ENCODE results near the gene RBBP8NL. TPM values are rescaled to one million over a fixed set of nuclear protein-coding genes. Genes with fewer than 3 reads are reported as not detected.

RBBP8NL gene
- total RNA-seq, 1 donor from 2014 or later = 0.40 TPM

DNA sequence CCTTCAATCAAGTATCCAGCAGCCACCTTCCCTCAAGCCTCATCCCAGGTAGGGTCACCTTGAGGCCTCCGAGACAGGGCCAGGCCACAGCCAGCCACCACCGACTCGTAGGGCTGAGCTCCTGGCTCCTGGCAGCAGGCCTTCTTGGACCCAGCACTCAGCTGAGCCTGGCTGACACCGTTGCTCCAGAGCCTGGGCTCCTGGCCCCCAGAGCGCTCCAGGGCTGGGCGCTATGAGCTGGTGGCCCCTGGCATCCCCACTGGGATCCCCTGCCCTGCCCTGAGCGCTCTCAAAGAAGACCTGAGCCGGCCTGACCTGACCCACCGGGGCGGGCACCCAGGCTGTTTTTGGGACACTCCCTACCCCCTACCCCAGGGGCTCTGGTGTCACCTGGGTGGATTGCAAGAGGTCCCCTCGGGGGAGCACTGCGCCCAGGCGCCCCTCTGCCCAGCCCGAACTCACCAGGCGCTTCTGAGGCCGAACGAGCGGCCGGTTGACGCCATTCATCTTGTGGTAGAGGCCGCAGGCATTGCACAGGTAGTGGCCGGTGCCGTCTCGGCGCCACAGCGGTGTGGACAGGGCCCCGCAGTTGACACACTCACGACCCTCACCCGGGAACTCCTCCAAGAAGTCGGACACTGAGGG, 45.7 kb upstream of the RBBP8NL start:
- TF ChIP-seq, protein P1, sequence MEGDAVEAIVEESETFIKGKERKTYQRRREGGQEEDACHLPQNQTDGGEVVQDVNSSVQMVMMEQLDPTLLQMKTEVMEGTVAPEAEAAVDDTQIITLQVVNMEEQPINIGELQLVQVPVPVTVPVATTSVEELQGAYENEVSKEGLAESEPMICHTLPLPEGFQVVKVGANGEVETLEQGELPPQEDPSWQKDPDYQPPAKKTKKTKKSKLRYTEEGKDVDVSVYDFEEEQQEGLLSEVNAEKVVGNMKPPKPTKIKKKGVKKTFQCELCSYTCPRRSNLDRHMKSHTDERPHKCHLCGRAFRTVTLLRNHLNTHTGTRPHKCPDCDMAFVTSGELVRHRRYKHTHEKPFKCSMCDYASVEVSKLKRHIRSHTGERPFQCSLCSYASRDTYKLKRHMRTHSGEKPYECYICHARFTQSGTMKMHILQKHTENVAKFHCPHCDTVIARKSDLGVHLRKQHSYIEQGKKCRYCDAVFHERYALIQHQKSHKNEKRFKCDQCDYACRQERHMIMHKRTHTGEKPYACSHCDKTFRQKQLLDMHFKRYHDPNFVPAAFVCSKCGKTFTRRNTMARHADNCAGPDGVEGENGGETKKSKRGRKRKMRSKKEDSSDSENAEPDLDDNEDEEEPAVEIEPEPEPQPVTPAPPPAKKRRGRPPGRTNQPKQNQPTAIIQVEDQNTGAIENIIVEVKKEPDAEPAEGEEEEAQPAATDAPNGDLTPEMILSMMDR (conservative IDR thresholded peaks at IDR 0.05; ENCODE audit: low read depth, low read length) = no peak
- H3K4me3 ChIP-seq (ENCODE audit: low read depth, low read length) = no peak overlapping the region
- DNase-seq (ENCODE audit: low read depth) = no peak

DNA sequence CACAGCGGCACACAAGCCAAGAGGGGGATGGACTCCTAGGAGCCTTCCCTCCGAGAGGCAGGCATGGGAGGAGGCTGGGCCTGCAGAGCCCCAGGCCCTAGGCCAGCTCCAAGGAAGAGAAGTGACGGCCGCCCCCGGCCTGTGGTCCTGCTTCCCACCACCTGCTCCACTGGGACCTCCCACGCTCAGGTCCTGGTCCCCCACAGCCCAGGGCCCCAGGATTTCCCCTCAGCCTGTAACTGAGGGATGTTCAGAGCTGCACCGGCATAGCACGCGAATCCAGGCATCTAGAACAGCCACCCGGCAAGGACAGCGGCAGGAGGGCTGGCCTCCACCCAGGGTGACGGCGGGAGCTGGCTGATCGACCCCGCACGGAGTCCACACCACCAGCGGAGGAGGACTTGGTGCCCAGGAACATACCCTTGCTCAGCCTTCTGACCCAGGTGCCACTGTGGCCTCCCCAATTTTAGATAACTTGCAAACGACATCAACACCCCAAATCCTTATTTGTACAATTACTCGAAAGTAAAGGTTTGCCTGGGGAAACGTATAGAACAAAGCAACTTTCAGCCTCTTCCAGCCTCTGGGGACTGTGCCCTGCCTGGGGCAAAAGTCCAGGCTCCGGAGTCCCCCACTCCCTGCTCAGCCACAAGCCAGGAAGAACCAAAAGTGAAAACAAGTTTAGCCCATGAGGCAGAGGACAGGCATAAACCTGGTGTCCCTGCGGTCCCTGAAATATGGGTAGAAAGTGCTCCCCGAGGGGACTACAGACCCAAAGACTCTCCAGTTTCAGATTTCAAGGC, 45.0 kb upstream of the RBBP8NL start:
- H3K4me3 ChIP-seq (ENCODE audit: low read depth, low read length) = no peak overlapping the region
- no peak for DNase-seq (ENCODE audit: low read depth)
- TF ChIP-seq, protein P1 (conservative IDR thresholded peaks at IDR 0.05; ENCODE audit: low read depth, low read length) = no peak

DNA sequence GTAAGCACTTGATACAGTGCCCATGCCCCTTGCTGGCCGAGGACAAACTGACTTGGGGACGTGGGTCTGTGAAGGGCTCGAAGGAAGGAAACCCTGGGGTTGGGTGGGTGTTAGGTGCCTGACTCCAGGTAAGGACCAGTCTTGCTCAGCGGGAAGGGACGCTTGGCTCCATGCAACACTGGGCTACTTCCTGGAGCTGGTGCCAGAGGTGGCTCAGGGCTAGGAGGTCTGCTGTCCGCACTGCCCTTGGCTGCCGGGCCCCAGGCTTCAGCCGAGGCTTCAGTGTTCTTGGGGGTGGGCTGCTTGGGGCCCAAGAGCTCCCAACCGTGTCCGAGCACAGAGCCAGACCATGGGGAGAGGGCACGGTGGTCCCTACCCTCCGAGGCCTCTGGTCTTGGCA, 43.1 kb upstream of the RBBP8NL start:
- no peak for DNase-seq (ENCODE audit: low read depth)
- no peak overlapping the region for H3K4me3 ChIP-seq (ENCODE audit: low read depth, low read length)
- TF ChIP-seq, protein P1 (conservative IDR thresholded peaks at IDR 0.05; ENCODE audit: low read depth, low read length) = no peak

DNA sequence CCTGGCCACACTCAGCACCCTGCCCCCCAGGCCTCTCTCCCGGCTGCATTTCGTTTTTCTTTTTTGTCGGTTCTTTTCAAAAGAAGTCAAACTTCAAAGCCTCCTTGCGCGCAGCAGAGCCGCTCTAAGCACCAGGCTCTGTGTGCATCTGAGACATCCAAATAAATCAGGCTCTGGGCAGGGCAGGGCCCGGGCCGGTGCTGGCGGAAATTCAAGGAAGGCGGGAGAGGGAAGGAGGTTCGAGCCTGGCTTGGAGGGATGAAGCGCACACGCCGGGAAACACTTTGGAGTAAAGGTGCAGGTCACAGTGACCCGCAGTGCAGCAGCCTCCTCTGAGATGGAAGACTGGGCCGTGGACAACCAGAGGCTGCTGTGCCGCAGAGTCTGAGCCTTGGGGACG, 42.7 kb upstream of the RBBP8NL start:
- TF ChIP-seq, protein P1 (conservative IDR thresholded peaks at IDR 0.05; ENCODE audit: low read depth, low read length) = no peak
- no peak overlapping the region for H3K4me3 ChIP-seq (ENCODE audit: low read depth, low read length)
- DNase-seq (ENCODE audit: low read depth) = no peak

DNA sequence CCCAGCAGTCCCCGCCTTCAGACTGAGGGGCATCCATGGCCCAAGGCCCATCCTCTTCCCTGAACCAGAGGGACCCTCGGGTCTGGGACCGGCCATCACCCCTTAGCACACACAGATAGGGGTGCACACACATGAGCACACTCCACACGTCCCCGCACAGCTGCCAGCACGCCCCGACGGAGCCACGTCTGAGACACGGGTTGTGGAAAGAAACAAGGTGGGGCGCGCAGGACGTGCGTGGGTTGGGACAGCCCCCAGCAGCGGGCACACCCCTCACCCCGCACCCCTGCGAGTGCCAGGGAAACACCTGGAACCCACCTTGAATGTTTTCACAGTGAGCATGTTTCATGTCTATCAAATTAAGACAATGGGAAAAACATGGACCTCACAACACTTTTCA, 42.0 kb upstream of the RBBP8NL start:
- no peak for DNase-seq (ENCODE audit: low read depth)
- no peak overlapping the region for H3K4me3 ChIP-seq (ENCODE audit: low read depth, low read length)

DNA sequence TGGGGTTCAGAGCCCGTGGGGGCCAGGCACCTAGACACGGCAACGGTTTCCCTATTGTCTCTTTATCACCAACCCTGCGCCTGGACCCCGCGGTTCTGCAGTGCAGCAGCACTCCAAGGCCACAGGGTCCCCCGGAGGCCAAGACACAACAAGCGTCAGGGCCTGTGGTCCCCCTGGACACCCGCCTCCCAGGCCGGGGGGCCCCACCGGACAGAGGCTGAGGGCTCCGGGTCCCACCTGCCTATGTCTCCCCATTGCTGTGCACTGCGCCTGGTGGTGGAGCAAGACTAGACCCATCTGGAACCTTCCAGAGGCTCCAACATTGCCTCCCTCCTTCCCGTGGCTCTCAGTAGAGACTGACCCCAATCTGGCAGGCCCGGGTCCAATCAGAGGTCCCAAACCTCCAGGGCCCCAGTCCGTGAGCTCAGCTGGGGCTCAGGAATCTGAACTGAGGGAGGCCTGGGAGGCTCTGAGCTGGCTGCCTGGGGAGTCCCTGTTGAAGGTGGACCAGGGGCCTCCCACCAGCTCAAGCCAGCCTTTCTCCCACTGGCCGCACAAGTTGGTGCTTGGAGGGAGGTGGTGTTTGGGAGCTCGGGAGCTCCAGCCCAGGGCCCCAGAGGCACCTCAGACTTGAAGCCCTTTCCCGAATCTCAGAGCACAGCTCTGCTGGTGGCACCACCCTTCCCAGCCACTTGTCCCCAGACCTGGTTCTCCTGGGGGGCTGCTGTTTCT, 39.6 kb upstream of the RBBP8NL start:
- TF ChIP-seq, protein P1 (conservative IDR thresholded peaks at IDR 0.05; ENCODE audit: low read depth, low read length) = no peak
- no peak for DNase-seq (ENCODE audit: low read depth)
- H3K4me3 ChIP-seq (ENCODE audit: low read depth, low read length) = no peak overlapping the region

More for the DNA sequence above, 42.0 kb upstream of the RBBP8NL start:
- TF ChIP-seq, protein P1 (conservative IDR thresholded peaks at IDR 0.05; ENCODE audit: low read depth, low read length) = no peak

Measured in epithelial cell of proximal tubule (primary cell).